C4-2B (cell line): ENCODE results near the gene TFPI.

Experiments
- CTCF ChIP-seq: fragments of 450-650 bp; conservative IDR thresholded peaks from 2 replicates; pipeline ENCODE4 v1.5.1; 2017; ENCODE audit warnings: mild to moderate bottlenecking
- ZFX ChIP-seq: fragments of 450-650 bp; IDR thresholded peaks from 2 replicates; pipeline ENCODE4 v1.6.1; 2017

GRCh38 chr2:187566712-187567111 is 12.5 kb upstream of the TFPI start:
- no peak for TF ChIP-seq CTCF
- no peak for TF ChIP-seq ZFX
